ENCODE results near the gene CLIP2. TPM values are rescaled to one million over a fixed set of nuclear protein-coding genes. Genes with fewer than 3 reads are reported as not detected.
"Not testable (repeated sequence)": the region's sequence is repeated elsewhere in the genome, so short reads cannot be mapped to it uniquely, and the experiment has no call there.

CLIP2 gene
- total RNA-seq, 1 experiment from 2014 or later = 28.9 TPM

GRCh38 chr7:74246497-74246896 lies 42.7 kb upstream of the CLIP2 start:
- Histone ChIP-seq H3K27ac (ENCODE audit: low read depth, low read length, poor library complexity, severe bottlenecking) (no peak overlapping the region), H3K4me3 (ENCODE audit: low read depth, low read length, poor library complexity, severe bottlenecking) (no peak overlapping the region), H3K36me3 (ENCODE audit: insufficient read depth, low read length, poor library complexity, severe bottlenecking) (peaks cover 90% of the 10 kb centered on the region), H3K9me3 (ENCODE audit: low read depth, low read length, poor library complexity, severe bottlenecking) (no peaks in the 10 kb centered on the region), H3K4me1 (ENCODE audit: insufficient read depth, low read length, poor library complexity, severe bottlenecking) (no peaks in the 10 kb centered on the region), H3K27me3 (replicated peaks; ENCODE audit: insufficient read depth, low read depth, low read length, poor library complexity) (no peaks in the 10 kb centered on the region)
- ChIA-PET POLR2A (ENCODE audit: low non-redundant PET) (no interaction called here), CTCF (no interaction called here)
- no peak for DNase-seq (ENCODE audit: low spot score)
- no TSS peak for BruUV-seq (replicated peaks)
- TF ChIP-seq EZH2 (IDR thresholded peaks at IDR 0.05; ENCODE audit: borderline replicate concordance, low read depth, low read length, poor library complexity, severe bottlenecking) (no peak), CTCF (conservative IDR thresholded peaks at IDR 0.05; ENCODE audit: low read depth, low read length) (no peak)
- intact Hi-C loops (cut with micrococcal nuclease; ENCODE audit: unreplicated experiment) = no loop called here

- TF ChIP-seq CTCF (conservative IDR thresholded peaks at IDR 0.05; ENCODE audit: low read depth, low read length) (no peak), EZH2 (IDR thresholded peaks at IDR 0.05; ENCODE audit: borderline replicate concordance, low read depth, low read length, poor library complexity, severe bottlenecking) (no peak)
- CTCF ChIA-PET = interaction anchor here (0.6 kb wide), 1 partner anchor 38 kb away, joined by 7 read pairs; the partner anchor contains the start of gene LAT2
- no peak overlapping the region for H3K4me3 ChIP-seq (ENCODE audit: low read depth, low read length, poor library complexity, severe bottlenecking)
- H3K27ac ChIP-seq (ENCODE audit: low read depth, low read length, poor library complexity, severe bottlenecking) = no peak overlapping the region
- H3K36me3 ChIP-seq (ENCODE audit: insufficient read depth, low read length, poor library complexity, severe bottlenecking) = peaks cover 78% of the 10 kb centered on the region
- H3K27me3 ChIP-seq (replicated peaks; ENCODE audit: insufficient read depth, low read depth, low read length, poor library complexity) = no peaks in the 10 kb centered on the region
- no peaks in the 10 kb centered on the region for H3K9me3 ChIP-seq (ENCODE audit: low read depth, low read length, poor library complexity, severe bottlenecking)
- BruUV-seq (replicated peaks) = no TSS peak
- no peak for DNase-seq (ENCODE audit: low spot score)
- H3K4me1 ChIP-seq (ENCODE audit: insufficient read depth, low read length, poor library complexity, severe bottlenecking) = no peaks in the 10 kb centered on the region
- intact Hi-C loops (cut with micrococcal nuclease; ENCODE audit: unreplicated experiment) = no loop called here
- POLR2A ChIA-PET (ENCODE audit: low non-redundant PET) = no interaction called here
These were observed 41.1 kb upstream of the CLIP2 start for GRCh38 chr7:74248156-74248555.

DNA sequence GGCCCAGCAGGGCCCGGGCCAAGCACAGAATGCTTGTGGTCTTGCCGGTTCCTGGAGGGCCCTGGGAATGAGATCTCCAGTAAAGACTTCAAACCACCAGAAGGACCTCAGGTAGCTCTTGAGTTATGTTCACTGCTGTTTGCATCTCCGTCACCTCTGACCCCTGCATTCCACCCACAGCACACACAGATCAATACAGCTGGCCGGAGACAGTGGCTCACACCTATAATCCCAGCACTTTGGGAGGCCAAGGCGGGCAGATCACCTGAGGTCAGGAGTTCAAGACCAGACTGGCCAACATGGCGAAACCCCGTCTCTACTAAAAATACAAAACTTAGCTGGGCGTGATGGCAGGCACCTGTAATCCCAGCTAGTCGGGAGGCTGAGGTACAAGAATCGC lies 40.1 kb upstream of the CLIP2 start:
- POLR2A ChIA-PET (ENCODE audit: low non-redundant PET) = interaction anchor here (0.7 kb wide), 1 partner anchor 113 kb away, joined by 4 read pairs; no protein-coding TSS in a partner anchor
- H3K4me1 ChIP-seq (ENCODE audit: insufficient read depth, low read length, poor library complexity, severe bottlenecking); H3K9me3 ChIP-seq (ENCODE audit: low read depth, low read length, poor library complexity, severe bottlenecking); H3K27me3 ChIP-seq (replicated peaks; ENCODE audit: insufficient read depth, low read depth, low read length, poor library complexity); intact Hi-C loops (cut with micrococcal nuclease; ENCODE audit: unreplicated experiment); CTCF ChIA-PET; H3K27ac ChIP-seq (ENCODE audit: low read depth, low read length, poor library complexity, severe bottlenecking); H3K4me3 ChIP-seq (ENCODE audit: low read depth, low read length, poor library complexity, severe bottlenecking); DNase-seq (ENCODE audit: low spot score): not testable (repeated sequence)
- H3K36me3 ChIP-seq (ENCODE audit: insufficient read depth, low read length, poor library complexity, severe bottlenecking) = peaks cover 70% of the 10 kb centered on the region
- TSS peak; percentile 12 for BruUV-seq (replicated peaks)

DNA sequence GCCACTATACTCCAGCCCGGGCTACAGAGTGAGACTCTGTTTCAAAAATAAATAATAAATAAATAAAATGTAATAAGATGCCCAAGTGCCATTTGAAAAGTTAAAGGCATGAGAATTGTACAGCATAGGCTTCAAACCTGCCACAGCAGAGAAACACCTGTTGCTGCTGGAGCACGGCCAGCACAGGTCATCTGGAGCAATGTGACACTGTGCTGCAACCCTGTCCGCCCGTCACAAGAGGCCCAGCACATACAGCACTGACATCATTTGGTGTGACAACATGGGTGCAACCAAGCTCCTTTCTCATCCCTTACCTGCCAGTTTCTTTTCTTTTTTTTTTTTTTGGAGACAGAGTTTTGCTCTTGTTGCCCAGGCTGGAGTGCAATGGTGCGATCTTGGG lies 36.3 kb upstream of the CLIP2 start:
- TF ChIP-seq EZH2 (IDR thresholded peaks at IDR 0.05; ENCODE audit: borderline replicate concordance, low read depth, low read length, poor library complexity, severe bottlenecking) (no peak), CTCF (conservative IDR thresholded peaks at IDR 0.05; ENCODE audit: low read depth, low read length) (no peak)
- H3K27ac ChIP-seq (ENCODE audit: low read depth, low read length, poor library complexity, severe bottlenecking) = peak overlapping the region; percentile 98
- DNase-seq (ENCODE audit: low spot score) = no peak
- ChIA-PET POLR2A (ENCODE audit: low non-redundant PET) (no interaction called here), CTCF (no interaction called here)
- peaks cover 40% of the 10 kb centered on the region for H3K36me3 ChIP-seq (ENCODE audit: insufficient read depth, low read length, poor library complexity, severe bottlenecking)
- no TSS peak for BruUV-seq (replicated peaks)
- no peaks in the 10 kb centered on the region for H3K4me1 ChIP-seq (ENCODE audit: insufficient read depth, low read length, poor library complexity, severe bottlenecking)
- H3K27me3 ChIP-seq (replicated peaks; ENCODE audit: insufficient read depth, low read depth, low read length, poor library complexity) = no peaks in the 10 kb centered on the region
- H3K4me3 ChIP-seq (ENCODE audit: low read depth, low read length, poor library complexity, severe bottlenecking) = peak overlapping the region; percentile 90
- intact Hi-C loops (cut with micrococcal nuclease; ENCODE audit: unreplicated experiment) = no loop called here
- H3K9me3 ChIP-seq (ENCODE audit: low read depth, low read length, poor library complexity, severe bottlenecking) = no peaks in the 10 kb centered on the region

Measured in A673 (cell line).